SK-N-SH treated with all-trans-retinoic acid at 6 μM for 48 hours (cell line): ENCODE results near the gene TSKU.
"Not testable (repeated sequence)": the region's sequence is repeated elsewhere in the genome, so short reads cannot be mapped to it uniquely, and the experiment has no call there.

Experiments
- BACH2 ChIP-seq: fragments of 250-450 bp; sonication (Bioruptor Pico); IDR thresholded peaks from 2 replicates; pipeline ENCODE4 v1.9.0; 2021; ENCODE audit warnings: mild to moderate bottlenecking, borderline replicate concordance
- CREB5 ChIP-seq: fragments of 250-450 bp; sonication (Bioruptor Pico); IDR thresholded peaks from 2 replicates; pipeline ENCODE4 v1.5.1; 2020; ENCODE audit warnings: low read depth, mild to moderate bottlenecking, moderate library complexity
- CSDC2 ChIP-seq: fragments of 250-450 bp; sonication (Bioruptor Pico); IDR thresholded peaks from 2 replicates; pipeline ENCODE4 v1.5.0; 2020; ENCODE audit warnings: mild to moderate bottlenecking, moderate library complexity
- ESRRG ChIP-seq: fragments of 250-450 bp; sonication (Bioruptor Pico); IDR thresholded peaks from 2 replicates; pipeline ENCODE4 v1.6.1; 2021; ENCODE audit warnings: mild to moderate bottlenecking
- POU6F1 ChIP-seq: fragments of 250-450 bp; sonication (Bioruptor Pico); IDR thresholded peaks from 2 replicates; pipeline ENCODE4 v1.8.0; 2021; ENCODE audit warnings: low read depth, mild to moderate bottlenecking, moderate library complexity, borderline replicate concordance
- PPARA ChIP-seq: fragments of 250-450 bp; sonication (Bioruptor Pico); IDR thresholded peaks from 2 replicates; pipeline ENCODE4 v1.5.0; 2020; ENCODE audit warnings: mild to moderate bottlenecking, borderline replicate concordance
- SNAI2 ChIP-seq: fragments of 250-450 bp; sonication (Bioruptor Pico); IDR thresholded peaks from 2 replicates; pipeline ENCODE4 v1.5.0; 2020; ENCODE audit warnings: mild to moderate bottlenecking, moderate library complexity
- TCF4 ChIP-seq: fragments of 250-450 bp; sonication (Bioruptor Pico); IDR thresholded peaks from 2 replicates; pipeline ENCODE4 v1.8.0; 2021; ENCODE audit warnings: mild to moderate bottlenecking, moderate library complexity, borderline replicate concordance
- TOX ChIP-seq: fragments of 250-450 bp; sonication (Bioruptor Pico); IDR thresholded peaks from 2 replicates; pipeline ENCODE4 v1.8.0; 2021; ENCODE audit warnings: mild to moderate bottlenecking, moderate library complexity, borderline replicate concordance
- ZC3H10 ChIP-seq: fragments of 250-450 bp; sonication (Bioruptor Pico); IDR thresholded peaks from 2 replicates; pipeline ENCODE4 v1.5.1; 2021; ENCODE audit warnings: mild to moderate bottlenecking, moderate library complexity
- TF ChIP-seq, protein P1 (sequence below): fragments of 250-450 bp; sonication (Bioruptor Pico); IDR thresholded peaks from 2 replicates; pipeline ENCODE4 v1.8.0; 2020; ENCODE audit warnings: mild to moderate bottlenecking, moderate library complexity, borderline replicate concordance

DNA sequence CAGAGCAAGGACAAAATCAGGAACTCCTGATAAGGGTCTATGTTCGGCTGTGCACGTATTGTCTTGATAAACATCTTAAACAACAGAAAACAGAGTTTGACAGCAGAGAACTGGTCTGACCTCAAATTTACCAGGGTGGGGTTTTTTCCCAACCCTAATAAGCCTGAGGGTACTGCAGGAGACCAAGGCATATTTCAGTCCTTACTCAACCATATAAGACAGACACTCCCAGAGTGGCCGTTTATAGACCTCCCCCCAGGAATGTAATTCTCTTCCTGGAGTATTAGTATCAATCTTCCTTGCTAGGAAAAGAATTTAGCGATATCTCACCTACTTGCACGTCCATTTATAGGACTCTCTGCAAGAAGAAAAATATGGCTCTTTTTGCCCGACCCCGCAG lies 32.5 kb downstream of the TSKU start:
- not testable (repeated sequence) for TF ChIP-seq SNAI2 (CRISPR knock-in tag); BACH2 (CRISPR knock-in tag); CREB5; TOX (CRISPR knock-in tag); PPARA; POU6F1 (CRISPR knock-in tag); ZC3H10; TCF4 (CRISPR knock-in tag); CSDC2 (CRISPR knock-in tag); ESRRG (CRISPR knock-in tag)
- TF ChIP-seq, protein P1, sequence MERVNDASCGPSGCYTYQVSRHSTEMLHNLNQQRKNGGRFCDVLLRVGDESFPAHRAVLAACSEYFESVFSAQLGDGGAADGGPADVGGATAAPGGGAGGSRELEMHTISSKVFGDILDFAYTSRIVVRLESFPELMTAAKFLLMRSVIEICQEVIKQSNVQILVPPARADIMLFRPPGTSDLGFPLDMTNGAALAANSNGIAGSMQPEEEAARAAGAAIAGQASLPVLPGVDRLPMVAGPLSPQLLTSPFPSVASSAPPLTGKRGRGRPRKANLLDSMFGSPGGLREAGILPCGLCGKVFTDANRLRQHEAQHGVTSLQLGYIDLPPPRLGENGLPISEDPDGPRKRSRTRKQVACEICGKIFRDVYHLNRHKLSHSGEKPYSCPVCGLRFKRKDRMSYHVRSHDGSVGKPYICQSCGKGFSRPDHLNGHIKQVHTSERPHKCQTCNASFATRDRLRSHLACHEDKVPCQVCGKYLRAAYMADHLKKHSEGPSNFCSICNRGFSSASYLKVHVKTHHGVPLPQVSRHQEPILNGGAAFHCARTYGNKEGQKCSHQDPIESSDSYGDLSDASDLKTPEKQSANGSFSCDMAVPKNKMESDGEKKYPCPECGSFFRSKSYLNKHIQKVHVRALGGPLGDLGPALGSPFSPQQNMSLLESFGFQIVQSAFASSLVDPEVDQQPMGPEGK (CRISPR knock-in tag): not testable (repeated sequence)
